HG02623 (cell line): Measurements from ENCODE around the gene COG6.

Source experiments
- ATAC-seq: cut with Tn5 transposase; IDR thresholded peaks from one replicate; pipeline ENCODE4 v1.9.1; 2021; ENCODE audit warnings: moderate library complexity; ENCODE audit not compliant: unreplicated experiment

The COG6 gene

GRCh38 chr13:39767791-39768517, 112.5 kb downstream of the COG6 start:
- ATAC-seq = no peak

- ATAC-seq = no peak
Observed at GRCh38 chr13:39768962-39769361, 113.5 kb downstream of the COG6 start.

GRCh38 chr13:39770221-39771090, 115.0 kb downstream of the COG6 start:
- ATAC-seq = no peak

- no peak for ATAC-seq
Observed at GRCh38 chr13:39773833-39774232, 118.4 kb downstream of the COG6 start.

GRCh38 chr13:39776439-39776838, 121.0 kb downstream of the COG6 start:
- peak; percentile 86 for ATAC-seq

- ATAC-seq = no peak
Observed at GRCh38 chr13:39777021-39777420, 121.6 kb downstream of the COG6 start.

GRCh38 chr13:39777527-39778061, 122.1 kb downstream of the COG6 start:
- ATAC-seq = no peak

GRCh38 chr13:39779337-39780265, 124.1 kb downstream of the COG6 start:
- no peak for ATAC-seq

GRCh38 chr13:39780711-39781110, 125.2 kb downstream of the COG6 start:
- ATAC-seq = no peak

- no peak for ATAC-seq
Observed at GRCh38 chr13:39781381-39781780, 125.9 kb downstream of the COG6 start.

- no peak for ATAC-seq
Observed at GRCh38 chr13:39783051-39783450, 127.6 kb downstream of the COG6 start.

GRCh38 chr13:39784347-39784746, 128.9 kb downstream of the COG6 start:
- no peak for ATAC-seq

- no peak for ATAC-seq
Observed at GRCh38 chr13:39786091-39786490, 130.6 kb downstream of the COG6 start.

GRCh38 chr13:39787086-39787487, 131.6 kb downstream of the COG6 start:
- ATAC-seq = no peak

- ATAC-seq = no peak
Observed at GRCh38 chr13:39788102-39788501, 132.6 kb downstream of the COG6 start.

GRCh38 chr13:39789451-39789850, 134.0 kb downstream of the COG6 start:
- no peak for ATAC-seq
